Osteoblast (primary cell): ENCODE data around the gene TMEM128. TPM values are rescaled to one million over a fixed set of nuclear protein-coding genes. Genes with fewer than 3 reads are reported as not detected.
"Not testable (repeated sequence)": the region's sequence is repeated elsewhere in the genome, so short reads cannot be mapped to it uniquely, and the experiment has no call there.

Source experiments
- DNase-seq: peaks from one replicate; pipeline ENCODE4 v3.0.0; 2011; ENCODE audit warnings: low spot score, mixed read lengths; ENCODE audit not compliant: insufficient read length; ENCODE audit errors: missing footprints
- H2AFZ ChIP-seq: 2 replicates; pipeline ENCODE4 v1.6.0; 2011; ENCODE audit warnings: mild to moderate bottlenecking, low read length
- H3K27ac ChIP-seq: 2 replicates; pipeline ENCODE4 v1.5.1; 2011; ENCODE audit warnings: mild to moderate bottlenecking, low read depth, low read length, moderate library complexity
- H3K27me3 ChIP-seq: 2 replicates; pipeline ENCODE4 v1.6.0; 2012; ENCODE audit warnings: mild to moderate bottlenecking, control low read depth, inconsistent platforms, low read length, moderate library complexity; ENCODE audit not compliant: insufficient read depth
- H3K36me3 ChIP-seq: 2 replicates; pipeline ENCODE4 v1.5.1; 2011; ENCODE audit warnings: mild to moderate bottlenecking, low read length, control low read depth, moderate library complexity; ENCODE audit not compliant: insufficient read depth
- H3K4me1 ChIP-seq: 2 replicates; pipeline ENCODE4 v1.5.1; 2011; ENCODE audit warnings: mild to moderate bottlenecking, low read length, control low read depth, moderate library complexity; ENCODE audit not compliant: insufficient read depth
- H3K4me2 ChIP-seq: 2 replicates; pipeline ENCODE4 v1.6.0; 2011; ENCODE audit warnings: mild to moderate bottlenecking, low read length; ENCODE audit not compliant: insufficient read depth
- H3K4me3 ChIP-seq: fragments of 200-600 bp; sonication (generic); 3 replicates; pipeline ENCODE4 v1.5.1; 2012; ENCODE audit warnings: mild to moderate bottlenecking, low read length, inconsistent platforms; ENCODE audit not compliant: insufficient read depth
- H3K79me2 ChIP-seq: 2 replicates; pipeline ENCODE4 v1.6.0; 2012; ENCODE audit warnings: mild to moderate bottlenecking, low read length, control low read depth, inconsistent platforms; ENCODE audit not compliant: insufficient read depth
- H3K9me3 ChIP-seq: 2 replicates; pipeline ENCODE4 v1.5.1; 2011; ENCODE audit warnings: low read depth, low read length, control low read depth
- H4K20me1 ChIP-seq: 2 replicates; pipeline ENCODE4 v1.6.0; 2012; ENCODE audit warnings: mild to moderate bottlenecking, low read length, control low read depth; ENCODE audit not compliant: insufficient read depth
- total RNA-seq: library from RNA; depleted of rRNA; stranded (reverse); fragments of >200 nt; gene quantifications from 2 replicates; pipeline ENCODE4 v1.2.3, GENCODE V29; 2012
- TF ChIP-seq, protein P1 (sequence below): IDR thresholded peaks from 2 replicates; pipeline ENCODE4 v1.5.1; 2011; ENCODE audit warnings: mild to moderate bottlenecking, low read depth, low read length, moderate library complexity; ENCODE audit errors: extremely low read depth

TMEM128 gene
- total RNA-seq, 1 donor: 21.7 TPM

GRCh38 chr4:4248885-4249203, 821 bp upstream of the TMEM128 start:
- TF ChIP-seq, protein P1, sequence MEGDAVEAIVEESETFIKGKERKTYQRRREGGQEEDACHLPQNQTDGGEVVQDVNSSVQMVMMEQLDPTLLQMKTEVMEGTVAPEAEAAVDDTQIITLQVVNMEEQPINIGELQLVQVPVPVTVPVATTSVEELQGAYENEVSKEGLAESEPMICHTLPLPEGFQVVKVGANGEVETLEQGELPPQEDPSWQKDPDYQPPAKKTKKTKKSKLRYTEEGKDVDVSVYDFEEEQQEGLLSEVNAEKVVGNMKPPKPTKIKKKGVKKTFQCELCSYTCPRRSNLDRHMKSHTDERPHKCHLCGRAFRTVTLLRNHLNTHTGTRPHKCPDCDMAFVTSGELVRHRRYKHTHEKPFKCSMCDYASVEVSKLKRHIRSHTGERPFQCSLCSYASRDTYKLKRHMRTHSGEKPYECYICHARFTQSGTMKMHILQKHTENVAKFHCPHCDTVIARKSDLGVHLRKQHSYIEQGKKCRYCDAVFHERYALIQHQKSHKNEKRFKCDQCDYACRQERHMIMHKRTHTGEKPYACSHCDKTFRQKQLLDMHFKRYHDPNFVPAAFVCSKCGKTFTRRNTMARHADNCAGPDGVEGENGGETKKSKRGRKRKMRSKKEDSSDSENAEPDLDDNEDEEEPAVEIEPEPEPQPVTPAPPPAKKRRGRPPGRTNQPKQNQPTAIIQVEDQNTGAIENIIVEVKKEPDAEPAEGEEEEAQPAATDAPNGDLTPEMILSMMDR: no peak
- Histone ChIP-seq H2AFZ (peak overlapping the region; percentile 98), H3K9me3 (no peaks in the 10 kb centered on the region), H4K20me1 (peaks cover 3% of the 10 kb centered on the region), H3K27ac (peak overlapping the region; percentile 96), H3K4me2 (peak overlapping the region; percentile 90), H3K4me1 (peaks cover 15% of the 10 kb centered on the region), H3K36me3 (peaks cover 14% of the 10 kb centered on the region), H3K4me3 (peak overlapping the region; percentile 99), H3K79me2 (peaks cover 17% of the 10 kb centered on the region), H3K27me3 (peaks cover 4% of the 10 kb centered on the region)
- peak; percentile 66 for DNase-seq

DNA sequence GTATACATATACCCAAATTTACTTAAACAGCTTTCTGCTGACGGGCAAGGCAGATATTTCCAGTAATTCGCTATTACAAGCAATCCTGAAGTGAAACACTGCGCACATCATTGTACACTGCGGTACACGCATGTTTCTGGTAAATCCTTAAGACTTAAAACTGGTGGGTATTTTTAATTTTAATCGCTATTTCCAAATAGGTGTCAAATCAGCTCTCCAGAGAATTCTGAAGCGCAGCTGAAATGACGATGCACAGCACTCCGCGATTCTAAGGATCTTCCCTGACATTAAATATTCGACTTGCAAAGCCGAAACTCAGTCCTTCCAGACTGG, 361 bp downstream of the TMEM128 start:
- H3K4me1 ChIP-seq: peaks cover 15% of the 10 kb centered on the region
- H3K36me3 ChIP-seq: peaks cover 21% of the 10 kb centered on the region
- H3K9me3 ChIP-seq: no peaks in the 10 kb centered on the region
- TF ChIP-seq, protein P1: no peak
- peak overlapping the region; percentile 99 for H3K4me3 ChIP-seq
- peak overlapping the region; percentile 90 for H3K4me2 ChIP-seq
- H3K27ac ChIP-seq: peak overlapping the region; percentile 96
- no peak for DNase-seq
- H4K20me1 ChIP-seq: peaks cover 3% of the 10 kb centered on the region
- H3K79me2 ChIP-seq: peaks cover 17% of the 10 kb centered on the region
- H3K27me3 ChIP-seq: peaks cover 4% of the 10 kb centered on the region
- peak overlapping the region; percentile 98 for H2AFZ ChIP-seq

DNA sequence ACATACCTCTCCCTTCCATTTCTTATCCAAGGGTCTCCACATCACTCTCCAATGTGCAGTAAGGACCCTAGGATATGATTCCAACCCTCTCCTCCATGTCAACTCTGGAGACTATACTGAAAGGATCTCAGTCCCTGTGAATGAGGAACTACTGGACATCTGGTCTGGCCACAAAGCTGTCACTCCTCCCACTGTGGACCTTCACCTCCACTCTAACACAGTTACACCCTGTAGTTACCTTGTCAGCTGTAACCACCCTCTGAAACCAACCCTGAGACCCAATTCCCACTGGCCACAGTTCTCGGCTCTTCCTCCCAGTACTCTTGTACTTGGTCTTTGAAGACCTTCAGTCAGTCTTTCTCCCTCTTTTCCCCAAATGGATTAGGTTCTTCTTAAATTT, 2.9 kb downstream of the TMEM128 start:
- Histone ChIP-seq H3K79me2 (peaks cover 17% of the 10 kb centered on the region), H3K4me1 (peaks cover 15% of the 10 kb centered on the region), H3K4me2 (no peak overlapping the region), H2AFZ (no peak overlapping the region), H3K9me3 (no peaks in the 10 kb centered on the region), H3K4me3 (no peak overlapping the region), H3K36me3 (peaks cover 42% of the 10 kb centered on the region), H3K27me3 (no peaks in the 10 kb centered on the region), H3K27ac (no peak overlapping the region), H4K20me1 (peaks cover 3% of the 10 kb centered on the region)
- TF ChIP-seq, protein P1: no peak
- DNase-seq: no peak

GRCh38 chr4:4239551-4239950, 8.5 kb downstream of the TMEM128 start:
- not testable (repeated sequence) for H3K4me2 ChIP-seq, H3K4me1 ChIP-seq, H3K9me3 ChIP-seq, H4K20me1 ChIP-seq, DNase-seq, H3K79me2 ChIP-seq, H2AFZ ChIP-seq, H3K4me3 ChIP-seq, H3K27ac ChIP-seq, H3K27me3 ChIP-seq
- H3K36me3 ChIP-seq: peaks cover 46% of the 10 kb centered on the region

DNA sequence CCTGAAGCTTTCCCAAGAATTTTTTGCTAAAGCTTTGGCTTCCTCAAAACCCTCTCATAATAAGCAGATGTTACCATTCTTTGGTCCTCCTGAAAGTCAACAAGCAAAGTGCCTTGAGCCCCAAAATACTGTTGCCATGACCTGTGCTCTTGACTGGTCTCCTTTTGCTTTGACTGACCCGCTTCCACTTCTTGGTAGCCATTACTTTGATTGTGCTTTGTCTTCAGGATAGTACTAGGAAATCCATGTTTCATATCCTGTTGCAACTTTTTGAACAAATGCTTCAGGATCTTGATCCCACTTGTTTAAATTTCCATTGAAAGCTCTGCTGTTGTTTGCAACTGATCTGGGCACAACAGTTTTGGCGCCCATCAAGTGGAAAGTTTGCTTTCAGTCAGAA, 14.4 kb downstream of the TMEM128 start:
- Histone ChIP-seq H4K20me1 (no peaks in the 10 kb centered on the region), H2AFZ (no peak overlapping the region), H3K9me3 (no peaks in the 10 kb centered on the region), H3K27me3 (peaks cover 4% of the 10 kb centered on the region), H3K4me3 (no peak overlapping the region), H3K27ac (no peak overlapping the region), H3K79me2 (no peaks in the 10 kb centered on the region), H3K4me2 (no peak overlapping the region), H3K4me1 (no peaks in the 10 kb centered on the region), H3K36me3 (peaks cover 11% of the 10 kb centered on the region)
- TF ChIP-seq, protein P1: no peak
- no peak for DNase-seq
